GM13977 (cell line): ENCODE measurements around the gene PCK1.

Experiments
- DNase-seq: peaks from one replicate; pipeline ENCODE4 v3.0.0; 2012; ENCODE audit warnings: low spot score
- CTCF ChIP-seq: IDR thresholded peaks from 2 replicates; pipeline ENCODE4 v1.5.1; 2012; ENCODE audit warnings: mild to moderate bottlenecking, control low read depth; ENCODE audit not compliant: insufficient read depth; ENCODE audit errors: extremely low read depth, missing control alignments
- in situ Hi-C: fragments of 300-500 bp; cut with MboI; formaldehyde crosslinking; loops from one replicate; pipeline ENCODE4 v1.12.0; 2022; ENCODE audit warnings: low sequenced_read_pairs, low pct_unique_long_range_greater_than_20kb, mixed read lengths, inconsistent platforms; ENCODE audit not compliant: unreplicated experiment

Gene PCK1

GRCh38 chr20:57559658-57560553 is 1.0 kb upstream of the PCK1 start:
- no peak for TF ChIP-seq CTCF
- in situ Hi-C loops = no loop called here
- no peak for DNase-seq

- no peak for TF ChIP-seq CTCF
Observed at GRCh38 chr20:57561356-57562279, 708 bp downstream of the PCK1 start.

GRCh38 chr20:57562541-57563465 is 1.9 kb downstream of the PCK1 start:
- TF ChIP-seq CTCF = no peak
- in situ Hi-C loops = no loop called here

More at GRCh38 chr20:57561356-57562279, 708 bp downstream of the PCK1 start:
- DNase-seq = no peak
- in situ Hi-C loops = no loop called here

GRCh38 chr20:57563522-57563921 is 2.6 kb downstream of the PCK1 start:
- in situ Hi-C loops = no loop called here
- DNase-seq = no peak
- no peak for TF ChIP-seq CTCF

More at GRCh38 chr20:57562541-57563465, 1.9 kb downstream of the PCK1 start:
- no peak for DNase-seq

GRCh38 chr20:57564180-57564802 is 3.4 kb downstream of the PCK1 start:
- DNase-seq = no peak
- in situ Hi-C loops = no loop called here
- TF ChIP-seq CTCF = no peak
